ENCODE measurements around the gene KCNQ4. TPM values are rescaled to one million over a fixed set of nuclear protein-coding genes. Genes with fewer than 3 reads are reported as not detected.

Gene KCNQ4
- total RNA-seq, 3 donors from 2014 or later = 0.32 to 1.3 (median 1.3) TPM

- no peak overlapping the region for H3K27ac ChIP-seq
- no peaks in the 10 kb centered on the region for H3K36me3 ChIP-seq
- no peak for TF ChIP-seq CTCF (IDR thresholded peaks at IDR 0.05)
- no peak for TF ChIP-seq POLR2A (IDR thresholded peaks at IDR 0.05)
- no peak for TF ChIP-seq POLR2AphosphoS5 (IDR thresholded peaks at IDR 0.05)
- no peaks in the 10 kb centered on the region for H3K27me3 ChIP-seq
- no peaks in the 10 kb centered on the region for H3K4me1 ChIP-seq
- H3K4me3 ChIP-seq = no peak overlapping the region
- H3K9me3 ChIP-seq = no peaks in the 10 kb centered on the region
- no peak for DNase-seq (ENCODE audit: low spot score in 2 of 2)
- intact Hi-C loops (cut with DNase I; ENCODE audit: low total_unique reads) = no loop called here
These were observed 8.4 kb downstream of the KCNQ4 start for GRCh38 chr1:40792036-40792435.

- intact Hi-C loops (cut with DNase I; ENCODE audit: low total_unique reads) = no loop called here
- Histone ChIP-seq H3K4me1 (no peaks in the 10 kb centered on the region), H3K9me3 (no peaks in the 10 kb centered on the region), H3K4me3 (no peak overlapping the region), H3K36me3 (no peaks in the 10 kb centered on the region), H3K27me3 (no peaks in the 10 kb centered on the region), H3K27ac (no peak overlapping the region)
- TF ChIP-seq POLR2A (IDR thresholded peaks at IDR 0.05) (no peak), CTCF (IDR thresholded peaks at IDR 0.05) (no peak), POLR2AphosphoS5 (IDR thresholded peaks at IDR 0.05) (no peak)
- DNase-seq (ENCODE audit: low spot score in 2 of 2) = no peak
These were observed 10.0 kb downstream of the KCNQ4 start for GRCh38 chr1:40793617-40794016.

- no peaks in the 10 kb centered on the region for H3K36me3 ChIP-seq
- no peaks in the 10 kb centered on the region for H3K4me1 ChIP-seq
- no peak for DNase-seq (ENCODE audit: low spot score in 2 of 2)
- no peaks in the 10 kb centered on the region for H3K27me3 ChIP-seq
- H3K27ac ChIP-seq = no peak overlapping the region
- H3K4me3 ChIP-seq = no peak overlapping the region
- TF ChIP-seq POLR2AphosphoS5 (IDR thresholded peaks at IDR 0.05) (no peak), CTCF (IDR thresholded peaks at IDR 0.05) (no peak), POLR2A (IDR thresholded peaks at IDR 0.05) (no peak)
- no peaks in the 10 kb centered on the region for H3K9me3 ChIP-seq
- intact Hi-C loops (cut with DNase I; ENCODE audit: low total_unique reads) = no loop called here
These were observed 10.5 kb downstream of the KCNQ4 start for GRCh38 chr1:40794048-40794447.

GRCh38 chr1:40794974-40795715, 11.6 kb downstream of the KCNQ4 start:
- DNase-seq (ENCODE audit: low spot score in 2 of 2) = no peak
- Histone ChIP-seq H3K27ac (no peak overlapping the region), H3K36me3 (no peaks in the 10 kb centered on the region), H3K27me3 (no peaks in the 10 kb centered on the region), H3K4me3 (no peak overlapping the region), H3K4me1 (peaks cover 0 to 5% of the 10 kb centered on the region in 2 donors), H3K9me3 (no peaks in the 10 kb centered on the region)
- TF ChIP-seq CTCF (IDR thresholded peaks at IDR 0.05) = no peak
- TF ChIP-seq POLR2A (IDR thresholded peaks at IDR 0.05) = no peak
- TF ChIP-seq POLR2AphosphoS5 (IDR thresholded peaks at IDR 0.05) = no peak
- intact Hi-C loops (cut with DNase I; ENCODE audit: low total_unique reads) = no loop called here

- no peak overlapping the region for H3K4me3 ChIP-seq
- H3K27me3 ChIP-seq = no peaks in the 10 kb centered on the region
- H3K4me1 ChIP-seq = peaks cover 0 to 5% of the 10 kb centered on the region in 2 donors
- no peak overlapping the region for H3K27ac ChIP-seq
- intact Hi-C loops (cut with DNase I; ENCODE audit: low total_unique reads) = no loop called here
- TF ChIP-seq POLR2AphosphoS5 (IDR thresholded peaks at IDR 0.05) (no peak), POLR2A (IDR thresholded peaks at IDR 0.05) (no peak), CTCF (IDR thresholded peaks at IDR 0.05) (no peak)
- H3K36me3 ChIP-seq = no peaks in the 10 kb centered on the region
- no peaks in the 10 kb centered on the region for H3K9me3 ChIP-seq
- DNase-seq (ENCODE audit: low spot score in 2 of 2) = no peak
These were observed 12.4 kb downstream of the KCNQ4 start for GRCh38 chr1:40795811-40796586.

Data from breast epithelium (tissue), 4 donors.